ENCODE results near the gene WSCD2. TPM values are rescaled to one million over a fixed set of nuclear protein-coding genes. Genes with fewer than 3 reads are reported as not detected.

WSCD2 gene
- total RNA-seq, 2 experiments from 2014 or later, result not detected

- no peaks in the 10 kb centered on the region for H3K79me2 ChIP-seq (ENCODE audit: insufficient read depth, low read depth, low read length)
- H2AFZ ChIP-seq (ENCODE audit: low read length), result no peak overlapping the region
- intact Hi-C loops (cut with micrococcal nuclease; ENCODE audit: unreplicated experiment), result no loop called here
- H3K36me3 ChIP-seq (ENCODE audit: insufficient read depth, low read length), result no peaks in the 10 kb centered on the region
- no TSS peak for BruUV-seq (replicated peaks)
- no peaks in the 10 kb centered on the region for H3K9me2 ChIP-seq (ENCODE audit: insufficient read depth, low read length)
- no peaks in the 10 kb centered on the region for H3K4me1 ChIP-seq (ENCODE audit: insufficient read depth, low read length, poor library complexity, severe bottlenecking)
- H3K4me2 ChIP-seq (ENCODE audit: low read length), result no peak overlapping the region
- H3K27ac ChIP-seq (ENCODE audit: low read depth, low read length, poor library complexity, severe bottlenecking), result no peak overlapping the region
- H3K4me3 ChIP-seq (ENCODE audit: low read depth, low read length, poor library complexity, severe bottlenecking), result no peak overlapping the region
- no peak for TF ChIP-seq CTCF (conservative IDR thresholded peaks at IDR 0.05; ENCODE audit: low read length)
- TF ChIP-seq EZH2phosphoT487 (IDR thresholded peaks at IDR 0.05; ENCODE audit: borderline replicate concordance, low read depth, low read length), result no peak
- no peaks in the 10 kb centered on the region for H3K9me3 ChIP-seq (ENCODE audit: low read length)
- DNase-seq (ENCODE audit: low spot score), result no peak
- H4K20me1 ChIP-seq (ENCODE audit: insufficient read depth, low read length), result no peaks in the 10 kb centered on the region
- ChIA-PET POLR2A (no interaction called here), CTCF (ENCODE audit: unreplicated experiment) (no interaction called here)
Measured at GRCh38 chr12:108152170-108152538, 23.1 kb downstream of the WSCD2 start.

- no peak overlapping the region for H3K4me3 ChIP-seq (ENCODE audit: low read depth, low read length, poor library complexity, severe bottlenecking)
- POLR2A ChIA-PET, result no interaction called here
- no TSS peak for BruUV-seq (replicated peaks)
Measured at GRCh38 chr12:108156717-108157116, 27.6 kb downstream of the WSCD2 start.

More at GRCh38 chr12:108156717-108157116, 27.6 kb downstream of the WSCD2 start:
- Histone ChIP-seq H3K4me2 (ENCODE audit: low read length) (no peak overlapping the region), H4K20me1 (ENCODE audit: insufficient read depth, low read length) (no peaks in the 10 kb centered on the region), H2AFZ (ENCODE audit: low read length) (no peak overlapping the region), H3K27ac (ENCODE audit: low read depth, low read length, poor library complexity, severe bottlenecking) (no peak overlapping the region), H3K9me3 (ENCODE audit: low read length) (no peaks in the 10 kb centered on the region), H3K4me1 (ENCODE audit: insufficient read depth, low read length, poor library complexity, severe bottlenecking) (no peaks in the 10 kb centered on the region), H3K36me3 (ENCODE audit: insufficient read depth, low read length) (no peaks in the 10 kb centered on the region), H3K79me2 (ENCODE audit: insufficient read depth, low read depth, low read length) (no peaks in the 10 kb centered on the region), H3K9me2 (ENCODE audit: insufficient read depth, low read length) (no peaks in the 10 kb centered on the region)
- intact Hi-C loops (cut with micrococcal nuclease; ENCODE audit: unreplicated experiment), result no loop called here
- no peak for TF ChIP-seq CTCF (conservative IDR thresholded peaks at IDR 0.05; ENCODE audit: low read length)
- TF ChIP-seq EZH2phosphoT487 (IDR thresholded peaks at IDR 0.05; ENCODE audit: borderline replicate concordance, low read depth, low read length), result no peak
- no peak for DNase-seq (ENCODE audit: low spot score)
- CTCF ChIA-PET (ENCODE audit: unreplicated experiment), result no interaction called here
